ENCODE data around the gene RORC. TPM values are rescaled to one million over a fixed set of nuclear protein-coding genes. Genes with fewer than 3 reads are reported as not detected.

Gene RORC
- total and polyA plus RNA-seq, 2 of the 8 experiments (the other 6 are each of a cell fraction or from before 2014, with no cell fraction given), result 0.44 to 0.54 TPM

Small RNA genes lying within 50 kb of the gene (small RNA-seq; reads per million reads assigned to genes)
- not detected for gene RF00019 (ENCODE audit: insufficient read depth)

Other genes with a start within 250 kb of the RORC start
- gene SNX27, start 219.8 kb downstream of the RORC start, total RNA-seq (2021; fragmentation: NEBNext Ultra II Directional; extraction: Animal tissue kit (Norgen Biotek cat#: 25700)), result 61.2 and 65.4 TPM in 2 replicates
- 15.6 and 23.4 TPM in 2 replicates for gene SNX27, start 219.8 kb downstream of the RORC start, polyA plus RNA-seq (2011; rRNA removed)
- 0.34 and 0.65 TPM in 2 replicates for gene CELF3, start 115.0 kb downstream of the RORC start, total RNA-seq (2021; fragmentation: NEBNext Ultra II Directional; extraction: Animal tissue kit (Norgen Biotek cat#: 25700))
- 1.2 and 1.3 TPM in 2 replicates for gene CELF3, start 115.0 kb downstream of the RORC start, polyA plus RNA-seq (2011; rRNA removed)
- not detected in 2 replicates for gene RIIAD1, start 110.3 kb downstream of the RORC start, total RNA-seq (2021; fragmentation: NEBNext Ultra II Directional; extraction: Animal tissue kit (Norgen Biotek cat#: 25700))
- gene RIIAD1, start 110.3 kb downstream of the RORC start, polyA plus RNA-seq (2011; rRNA removed), result not detected in 2 replicates
- gene MRPL9, start 68.3 kb downstream of the RORC start, total RNA-seq (2021; fragmentation: NEBNext Ultra II Directional; extraction: Animal tissue kit (Norgen Biotek cat#: 25700)), result 96.4 and 113 TPM in 2 replicates
- gene MRPL9, start 68.3 kb downstream of the RORC start, polyA plus RNA-seq (2011; rRNA removed), result 64.7 and 74.9 TPM in 2 replicates
- 23.8 and 26.1 TPM in 2 replicates for gene TDRKH, start 41.3 kb downstream of the RORC start, total RNA-seq (2021; fragmentation: NEBNext Ultra II Directional; extraction: Animal tissue kit (Norgen Biotek cat#: 25700))
- 7.7 and 9.9 TPM in 2 replicates for gene TDRKH, start 41.3 kb downstream of the RORC start, polyA plus RNA-seq (2011; rRNA removed)
- not detected in 2 replicates for gene LINGO4, start 26.4 kb downstream of the RORC start, total RNA-seq (2021; fragmentation: NEBNext Ultra II Directional; extraction: Animal tissue kit (Norgen Biotek cat#: 25700))
- gene LINGO4, start 26.4 kb downstream of the RORC start, polyA plus RNA-seq (2011; rRNA removed), result 0.03 TPM in 1 of 2 replicates, not detected in the other
- gene C2CD4D, start 8.0 kb upstream of the RORC start, total RNA-seq (2021; fragmentation: NEBNext Ultra II Directional; extraction: Animal tissue kit (Norgen Biotek cat#: 25700)), result 0.54 and 0.71 TPM in 2 replicates
- 0.41 and 0.60 TPM in 2 replicates for gene C2CD4D, start 8.0 kb upstream of the RORC start, polyA plus RNA-seq (2011; rRNA removed)
- not detected in 2 replicates for gene THEM5, start 21.9 kb upstream of the RORC start, total RNA-seq (2021; fragmentation: NEBNext Ultra II Directional; extraction: Animal tissue kit (Norgen Biotek cat#: 25700))
- gene THEM5, start 21.9 kb upstream of the RORC start, polyA plus RNA-seq (2011; rRNA removed), result not detected in 2 replicates
- 8.6 and 11.2 TPM in 2 replicates for gene THEM4, start 77.7 kb upstream of the RORC start, total RNA-seq (2021; fragmentation: NEBNext Ultra II Directional; extraction: Animal tissue kit (Norgen Biotek cat#: 25700))
- 5.6 and 9.9 TPM in 2 replicates for gene THEM4, start 77.7 kb upstream of the RORC start, polyA plus RNA-seq (2011; rRNA removed)
- gene S100A10, start 162.1 kb upstream of the RORC start, total RNA-seq (2021; fragmentation: NEBNext Ultra II Directional; extraction: Animal tissue kit (Norgen Biotek cat#: 25700)), result 231 and 233 TPM in 2 replicates
- 13.7 and 23.9 TPM in 2 replicates for gene S100A10, start 162.1 kb upstream of the RORC start, polyA plus RNA-seq (2011; rRNA removed)
- gene S100A11, start 205.2 kb upstream of the RORC start, total RNA-seq (2021; fragmentation: NEBNext Ultra II Directional; extraction: Animal tissue kit (Norgen Biotek cat#: 25700)), result 120 and 124 TPM in 2 replicates
- gene S100A11, start 205.2 kb upstream of the RORC start, polyA plus RNA-seq (2011; rRNA removed), result 249 and 343 TPM in 2 replicates

All from H1 (cell line).